ENCODE data around the gene RMI2.
A peak's percentile ranks its signal among the peaks of the same experiment; 100 is the strongest.

RMI2 gene

GRCh38 chr16:11347831-11348230 lies 2.6 kb downstream of the RMI2 start:
- DNase-seq (ENCODE audit: insufficient read length, low spot score) (no peak), FAIRE-seq (no peak)
- TF ChIP-seq POLR2A (IDR thresholded peaks at IDR 0.05; ENCODE audit: low read depth, low read length) = no peak

- no peak for FAIRE-seq
- TF ChIP-seq POLR2A (IDR thresholded peaks at IDR 0.05; ENCODE audit: low read depth, low read length) = no peak
- DNase-seq (ENCODE audit: insufficient read length, low spot score) = no peak
These were observed 3.7 kb downstream of the RMI2 start for GRCh38 chr16:11348737-11349598.

- no peak for DNase-seq (ENCODE audit: insufficient read length, low spot score)
These were observed 4.5 kb downstream of the RMI2 start for GRCh38 chr16:11349599-11350276.

GRCh38 chr16:11350519-11350918 lies 5.3 kb downstream of the RMI2 start:
- no peak for DNase-seq (ENCODE audit: insufficient read length, low spot score)
- FAIRE-seq = no peak
- TF ChIP-seq POLR2A (IDR thresholded peaks at IDR 0.05; ENCODE audit: low read depth, low read length) = no peak

More at GRCh38 chr16:11349599-11350276, 4.5 kb downstream of the RMI2 start:
- no peak for FAIRE-seq
- no peak for TF ChIP-seq POLR2A (IDR thresholded peaks at IDR 0.05; ENCODE audit: low read depth, low read length)

- TF ChIP-seq POLR2A (IDR thresholded peaks at IDR 0.05; ENCODE audit: low read depth, low read length) = no peak
- no peak for DNase-seq (ENCODE audit: insufficient read length, low spot score)
- FAIRE-seq = no peak
These were observed 5.7 kb downstream of the RMI2 start for GRCh38 chr16:11350921-11351335.

GRCh38 chr16:11353158-11353557 lies 7.9 kb downstream of the RMI2 start:
- DNase-seq (ENCODE audit: insufficient read length, low spot score) (no peak), FAIRE-seq (no peak)

GRCh38 chr16:11354407-11354732 lies 9.1 kb downstream of the RMI2 start:
- FAIRE-seq (no peak), DNase-seq (ENCODE audit: insufficient read length, low spot score) (no peak)

More at GRCh38 chr16:11353158-11353557, 7.9 kb downstream of the RMI2 start:
- TF ChIP-seq POLR2A (IDR thresholded peaks at IDR 0.05; ENCODE audit: low read depth, low read length) = no peak

GRCh38 chr16:11354733-11355574 lies 9.7 kb downstream of the RMI2 start:
- DNase-seq (ENCODE audit: insufficient read length, low spot score) = no peak
- FAIRE-seq = no peak
- no peak for TF ChIP-seq POLR2A (IDR thresholded peaks at IDR 0.05; ENCODE audit: low read depth, low read length)

More at GRCh38 chr16:11354407-11354732, 9.1 kb downstream of the RMI2 start:
- TF ChIP-seq POLR2A (IDR thresholded peaks at IDR 0.05; ENCODE audit: low read depth, low read length) = no peak

GRCh38 chr16:11355862-11356261 lies 10.6 kb downstream of the RMI2 start:
- FAIRE-seq = no peak
- TF ChIP-seq POLR2A (IDR thresholded peaks at IDR 0.05; ENCODE audit: low read depth, low read length) = no peak

GRCh38 chr16:11356573-11357331 lies 11.5 kb downstream of the RMI2 start:
- DNase-seq (ENCODE audit: insufficient read length, low spot score) = peak; percentile 50
- TF ChIP-seq POLR2A (IDR thresholded peaks at IDR 0.05; ENCODE audit: low read depth, low read length) = no peak
- no peak for FAIRE-seq

More at GRCh38 chr16:11355862-11356261, 10.6 kb downstream of the RMI2 start:
- no peak for DNase-seq (ENCODE audit: insufficient read length, low spot score)

- TF ChIP-seq POLR2A (IDR thresholded peaks at IDR 0.05; ENCODE audit: low read depth, low read length) = no peak
- no peak for FAIRE-seq
These were observed 13.3 kb downstream of the RMI2 start for GRCh38 chr16:11358531-11358930.

GRCh38 chr16:11359370-11359769 lies 14.1 kb downstream of the RMI2 start:
- no peak for FAIRE-seq
- no peak for TF ChIP-seq POLR2A (IDR thresholded peaks at IDR 0.05; ENCODE audit: low read depth, low read length)
- DNase-seq (ENCODE audit: insufficient read length, low spot score) = peak; percentile 54

More at GRCh38 chr16:11358531-11358930, 13.3 kb downstream of the RMI2 start:
- DNase-seq (ENCODE audit: insufficient read length, low spot score) = no peak

Measured in H54 (cell line).